Measurements from ENCODE around the gene SENP1.
"Not testable (repeated sequence)": the region's sequence is repeated elsewhere in the genome, so short reads cannot be mapped to it uniquely, and the experiment has no call there.

SENP1 gene

GRCh38 chr12:48105867-48106680, at the start of gene SENP1:
SENP1 (minus strand) TSS chr12:48106079; CDS start chr12:48101472, 4,607 bp downstream.
- DNase-seq (ENCODE audit: low spot score) = peak; percentile 93

DNA sequence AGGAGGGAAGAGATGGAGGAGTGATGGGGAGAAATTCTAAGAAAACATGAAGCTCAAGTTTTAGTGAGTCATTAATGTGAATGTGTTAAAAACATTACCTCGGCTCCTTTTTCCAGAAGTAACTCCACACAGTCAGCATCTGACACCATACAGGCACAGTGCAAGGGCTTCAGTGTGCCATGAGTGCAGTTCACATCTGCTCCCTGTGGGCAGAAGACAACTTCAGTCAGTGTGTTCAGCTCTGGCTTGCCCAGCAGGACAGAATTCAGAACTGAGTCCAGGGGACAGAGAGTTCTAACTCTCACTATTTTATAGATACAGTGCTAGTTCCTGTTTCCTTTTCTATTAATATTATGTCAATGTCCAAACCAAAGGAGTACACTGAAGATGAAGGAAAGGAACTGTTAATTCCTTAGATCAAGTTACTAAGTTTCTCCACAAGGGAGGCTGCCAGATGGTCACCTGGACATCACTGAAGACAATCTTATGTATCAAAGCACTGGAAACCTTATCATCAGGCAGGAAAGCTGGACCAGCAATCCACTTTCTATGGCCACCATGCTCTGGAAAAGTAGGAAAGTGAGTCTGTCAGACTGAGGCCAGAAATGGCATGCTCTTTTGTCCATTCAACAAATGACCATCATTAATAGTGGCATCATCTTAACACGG, 45.4 kb upstream of the SENP1 start:
- no peak for DNase-seq (ENCODE audit: low spot score)

GRCh38 chr12:48145981-48146380, 40.1 kb upstream of the SENP1 start:
- DNase-seq (ENCODE audit: low spot score) = no peak

DNA sequence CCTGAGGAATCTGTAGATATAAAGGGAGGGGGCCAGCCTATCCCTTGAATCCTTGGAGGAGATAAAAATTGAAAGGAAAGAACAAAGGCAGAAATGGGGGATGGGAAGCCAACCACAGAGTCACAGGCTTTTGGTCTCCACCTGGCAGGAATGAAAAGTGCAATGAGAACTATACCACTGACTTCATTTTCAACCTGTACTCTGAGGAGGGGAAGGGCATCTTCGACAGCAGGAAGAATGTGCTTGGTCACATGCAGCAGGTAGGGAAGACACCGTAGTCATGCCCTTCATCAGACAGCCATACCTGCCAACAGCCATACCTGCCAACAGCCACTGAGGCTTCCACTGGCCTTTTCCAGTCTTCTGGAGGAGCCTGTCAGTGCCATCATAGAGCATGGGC, 38.0 kb upstream of the SENP1 start:
- DNase-seq (ENCODE audit: low spot score) = no peak

- no peak for DNase-seq (ENCODE audit: low spot score)
Measured at GRCh38 chr12:48142818-48143674, 37.2 kb upstream of the SENP1 start.

- DNase-seq (ENCODE audit: low spot score) = no peak
Measured at GRCh38 chr12:48135027-48135426, 29.1 kb upstream of the SENP1 start.

DNA sequence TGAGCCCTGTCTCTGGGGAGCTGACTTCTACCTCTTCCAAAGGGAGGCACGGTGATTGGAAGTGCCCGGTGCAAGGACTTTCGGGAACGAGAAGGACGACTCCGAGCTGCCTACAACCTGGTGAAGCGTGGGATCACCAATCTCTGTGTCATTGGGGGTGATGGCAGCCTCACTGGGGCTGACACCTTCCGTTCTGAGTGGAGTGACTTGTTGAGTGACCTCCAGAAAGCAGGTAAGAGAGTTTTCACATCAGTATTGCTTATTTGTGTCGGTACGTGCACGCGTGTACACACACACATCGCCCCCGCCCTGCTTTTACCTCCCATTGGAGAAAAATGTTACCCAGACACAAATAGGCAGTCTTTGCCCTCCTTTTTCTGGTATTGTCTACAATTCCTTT, 26.9 kb upstream of the SENP1 start:
- no peak for DNase-seq (ENCODE audit: low spot score)

- no peak for DNase-seq (ENCODE audit: low spot score)
Measured at GRCh38 chr12:48131517-48131916, 25.6 kb upstream of the SENP1 start.

DNA sequence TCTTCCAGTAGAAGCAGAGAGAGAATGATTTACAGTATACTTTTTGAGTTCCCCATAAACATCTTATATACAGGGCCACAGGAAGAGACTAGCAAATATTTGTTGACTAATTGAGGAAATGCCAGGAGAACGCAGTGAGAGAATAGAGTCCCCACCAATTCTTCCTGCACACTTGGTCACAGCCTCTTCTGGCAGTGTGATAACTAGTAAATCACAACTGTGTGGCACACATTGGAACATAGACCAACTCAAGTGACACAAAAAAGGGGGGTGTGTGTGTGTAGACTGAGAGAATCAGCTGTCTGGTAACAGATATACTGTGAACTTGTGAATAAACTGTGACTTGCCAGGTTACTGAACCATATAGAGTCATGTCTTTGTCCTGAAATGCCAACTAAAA, 23.5 kb upstream of the SENP1 start:
- no peak for DNase-seq (ENCODE audit: low spot score)

DNA sequence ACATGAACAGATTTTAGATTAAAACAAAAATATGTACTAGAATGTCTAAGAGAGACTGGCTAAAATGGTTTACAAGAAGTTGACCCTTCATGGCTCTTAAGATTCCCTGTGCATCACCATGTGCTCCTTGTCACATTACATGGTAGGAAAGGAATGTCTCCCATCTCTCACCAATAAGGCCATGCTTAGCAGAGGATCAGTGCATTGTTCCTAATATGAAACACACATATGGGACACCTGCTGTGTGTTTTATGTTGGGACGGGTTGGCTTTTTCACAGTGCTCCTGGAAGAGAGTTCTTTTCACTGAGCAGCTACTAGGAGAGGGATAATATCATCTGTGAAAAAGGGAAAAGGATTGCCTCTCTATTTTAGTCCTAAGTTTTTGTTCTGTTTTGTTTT, 22.9 kb upstream of the SENP1 start:
- no peak for DNase-seq (ENCODE audit: low spot score)

DNA sequence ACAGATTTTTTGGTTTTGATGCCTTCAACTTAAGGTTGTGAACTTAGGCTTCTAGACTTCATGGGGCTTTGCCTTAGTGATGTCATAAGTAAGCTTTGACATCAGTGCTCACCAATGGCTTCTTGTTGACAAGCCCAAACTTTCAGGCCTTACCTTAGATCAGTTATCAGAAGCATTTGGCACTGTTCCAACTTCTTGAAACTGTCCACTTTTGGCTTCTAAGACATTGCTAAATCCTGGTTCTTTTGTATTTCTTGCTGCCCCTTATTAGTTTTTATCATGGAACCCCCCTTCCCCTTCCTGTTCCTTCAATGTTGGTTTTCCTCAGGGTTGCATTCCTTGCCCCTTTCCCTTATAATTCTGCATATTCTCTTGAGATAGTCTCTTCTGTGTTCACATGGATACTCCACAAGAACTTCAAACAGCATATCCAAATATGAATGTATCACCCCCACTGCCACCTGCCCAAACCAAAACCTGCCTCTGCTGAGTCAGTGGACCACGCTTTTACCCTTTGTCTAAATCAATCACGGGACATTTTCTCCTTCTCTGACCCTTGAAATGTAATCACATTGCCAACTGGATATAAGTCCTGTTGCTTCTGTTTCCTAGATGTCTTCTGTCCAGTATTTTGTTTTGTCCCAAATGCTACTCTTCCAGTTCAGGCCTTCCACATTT, 21.2 kb upstream of the SENP1 start:
- no peak for DNase-seq (ENCODE audit: low spot score)

DNA sequence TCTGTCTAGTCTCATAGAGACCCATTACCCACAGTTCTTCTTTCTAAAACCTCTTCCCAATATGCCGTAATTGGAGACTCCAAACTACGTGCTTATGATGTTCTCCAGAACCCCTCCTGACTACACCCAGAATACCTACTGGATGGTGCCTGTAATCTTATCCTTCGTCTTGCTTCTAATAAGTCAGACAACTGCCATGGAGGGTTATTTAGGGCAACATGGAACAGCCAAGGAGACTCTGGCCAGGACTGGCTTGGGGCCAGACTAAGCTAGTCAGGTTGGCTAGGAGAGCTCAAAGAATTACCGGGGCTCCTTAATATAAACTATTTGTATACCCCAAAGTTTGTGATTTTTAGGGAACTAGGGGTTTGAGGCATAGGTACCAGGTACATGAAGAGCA, 20.1 kb upstream of the SENP1 start:
- no peak for DNase-seq (ENCODE audit: low spot score)

DNA sequence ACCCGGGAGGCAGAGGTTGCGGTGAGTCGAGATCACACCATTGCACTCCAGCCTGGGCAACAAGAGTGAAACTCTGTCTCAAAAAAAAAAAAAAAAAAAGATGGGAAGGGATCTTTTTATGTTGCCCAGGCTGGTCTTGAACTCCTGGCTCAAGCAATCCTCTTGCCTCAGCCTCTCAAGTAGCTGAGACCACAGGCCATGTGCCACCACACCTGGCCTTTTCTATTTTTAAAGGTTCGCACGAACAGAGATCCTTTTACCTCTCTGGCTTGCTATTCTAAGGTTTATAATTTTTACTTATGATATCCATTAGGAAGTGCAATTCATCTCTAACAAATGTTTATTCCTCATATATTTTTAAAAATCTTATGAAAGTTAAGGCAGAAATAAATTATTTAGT, 19.7 kb upstream of the SENP1 start:
- not testable (repeated sequence) for DNase-seq (ENCODE audit: low spot score)

DNA sequence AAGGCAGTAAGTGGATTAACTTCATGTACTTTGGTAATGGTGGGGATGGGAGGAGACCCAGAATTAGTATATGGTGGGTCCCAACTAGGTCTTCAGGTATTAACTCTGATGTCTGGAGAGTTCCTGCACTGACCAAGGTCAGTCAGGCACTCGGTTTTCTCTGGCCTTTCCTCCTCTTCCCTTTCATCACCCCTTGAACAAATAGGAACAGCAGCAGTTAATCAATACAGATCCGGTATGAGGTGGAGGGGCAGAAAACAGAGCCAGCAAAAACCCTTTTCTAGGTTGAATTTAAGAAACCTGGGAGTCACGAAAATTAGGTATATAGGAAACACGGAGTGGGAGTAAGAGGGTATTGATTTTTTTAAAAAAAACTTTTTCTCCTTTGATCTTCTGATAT, 17.3 kb upstream of the SENP1 start:
- no peak for DNase-seq (ENCODE audit: low spot score)

DNA sequence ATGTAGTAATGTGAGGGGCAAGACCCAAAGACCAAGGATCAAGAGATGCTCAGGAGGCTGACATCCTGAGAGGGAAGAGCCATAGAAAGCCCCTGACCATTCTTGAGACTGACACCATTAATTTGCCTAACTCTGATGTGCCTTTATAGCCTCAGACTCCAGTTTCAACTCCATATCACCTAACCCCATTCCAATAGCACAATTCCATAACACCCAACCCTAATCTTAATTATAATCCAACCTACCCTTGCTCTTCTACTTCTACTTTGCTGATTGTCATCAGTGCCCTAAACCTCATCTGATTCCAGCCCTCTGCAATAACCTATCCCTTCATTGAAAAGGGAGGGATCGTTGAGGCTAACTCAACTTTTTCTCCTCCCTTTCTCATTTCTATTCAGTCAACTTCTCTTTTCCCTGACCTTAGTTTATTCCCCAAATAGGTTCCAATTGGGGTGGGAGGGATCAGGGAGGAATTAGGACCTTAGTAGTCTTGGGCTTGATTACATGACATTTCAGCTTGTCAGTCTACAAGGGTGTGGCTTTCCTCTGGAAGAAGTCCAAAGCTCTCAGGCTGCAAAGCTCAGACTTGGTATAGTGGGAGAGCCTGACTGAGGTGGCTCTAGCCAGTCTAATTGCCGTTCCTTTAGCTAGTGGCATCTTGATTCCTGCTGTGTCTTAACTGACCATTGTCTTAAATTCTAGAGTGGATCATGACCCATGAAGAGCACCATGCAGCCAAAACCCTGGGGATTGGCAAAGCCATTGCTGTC, 16.4 kb upstream of the SENP1 start:
- no peak for DNase-seq (ENCODE audit: low spot score)

DNA sequence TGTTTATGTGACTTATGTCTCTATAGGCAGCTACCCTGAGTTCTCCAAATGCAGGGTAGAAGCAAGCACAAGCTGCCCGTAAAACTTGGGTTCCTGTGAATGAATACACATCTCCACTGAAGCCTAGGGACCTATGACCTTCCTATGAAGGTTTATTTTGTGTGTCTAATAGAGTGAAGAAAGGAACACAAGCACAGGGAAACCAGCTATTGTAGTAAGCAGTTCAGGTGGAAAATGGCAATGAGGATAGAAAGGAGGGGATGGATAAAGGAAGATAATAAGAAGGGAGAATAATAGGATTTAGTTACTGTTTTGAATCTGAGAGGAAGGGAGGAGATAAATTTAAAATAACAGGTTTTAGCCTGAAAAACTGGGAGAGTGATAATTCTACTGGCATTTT, 15.6 kb upstream of the SENP1 start:
- DNase-seq (ENCODE audit: low spot score) = no peak

- no peak for DNase-seq (ENCODE audit: low spot score)
Measured at GRCh38 chr12:48119834-48120195, 13.9 kb upstream of the SENP1 start.

DNA sequence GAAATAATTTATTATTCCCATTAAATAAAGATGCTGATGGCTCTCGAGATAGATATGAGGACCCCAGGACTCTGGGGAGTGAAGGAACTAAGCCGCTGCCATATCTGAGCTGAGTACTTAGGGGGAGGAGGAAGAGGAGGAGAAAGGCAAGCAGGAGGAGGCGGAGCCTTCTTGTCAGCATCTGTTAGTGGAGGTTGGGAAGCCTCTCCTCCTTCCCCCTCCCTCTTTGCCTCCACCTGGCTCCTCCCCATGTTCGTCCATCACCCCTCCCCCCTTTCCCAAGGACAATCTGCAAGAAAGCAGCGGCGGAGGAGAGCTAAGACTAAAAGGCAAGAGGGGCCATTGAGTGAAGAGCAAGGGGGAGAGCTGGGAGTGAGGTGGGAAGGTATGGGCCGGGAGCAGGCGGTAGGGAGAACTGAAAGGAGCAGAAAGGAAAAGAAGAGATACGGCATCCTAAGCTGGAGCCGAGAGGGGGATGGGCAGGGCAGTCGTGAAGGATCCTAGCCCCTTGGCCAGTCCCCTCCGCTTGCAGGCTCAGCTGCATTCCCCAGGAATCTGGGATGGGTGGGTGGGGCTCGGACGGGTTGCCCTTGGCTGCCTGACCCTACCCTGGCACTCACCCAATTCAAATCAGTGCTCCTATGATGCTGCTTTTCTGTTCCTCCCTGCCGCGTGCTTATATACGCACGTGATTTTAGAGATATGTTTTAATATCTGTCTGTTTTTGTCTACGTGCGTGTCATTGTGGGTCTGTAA, 13.4 kb upstream of the SENP1 start, which contains the start of gene PFKM:
Gene PFKM (plus strand): TSS at position 287 of the 756 bp plus-strand sequence. CDS start 3,411 bp downstream, outside the sequence.
- DNase-seq (ENCODE audit: low spot score) = peak; percentile 96

DNA sequence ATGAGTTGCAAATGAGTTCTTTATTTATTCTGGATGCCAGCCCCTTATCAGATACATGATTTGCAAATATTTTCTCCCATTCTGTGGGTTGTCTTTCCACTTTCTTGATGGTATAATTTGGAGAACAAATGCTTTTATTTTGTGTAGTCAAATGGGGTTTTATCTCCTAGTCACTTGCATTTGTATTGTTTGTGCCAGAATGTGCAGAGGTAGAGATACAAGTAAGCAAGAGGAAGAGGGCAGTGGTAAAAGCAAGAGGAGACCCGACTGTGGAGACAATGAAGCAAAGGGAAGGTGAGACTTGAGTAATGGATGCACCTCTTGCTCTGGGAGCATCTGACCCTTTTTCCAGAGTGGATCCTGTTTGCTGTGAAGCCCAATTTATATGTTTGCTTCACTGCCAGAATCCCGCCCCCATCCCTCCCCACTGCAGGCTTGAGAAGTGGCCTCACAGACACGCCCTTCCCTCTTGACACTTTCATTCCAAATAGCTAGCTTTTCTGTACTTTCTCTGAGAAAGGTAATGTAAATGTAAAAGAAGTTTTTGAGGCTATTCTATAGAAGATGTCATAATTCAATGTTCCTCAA, 12.5 kb upstream of the SENP1 start:
- no peak for DNase-seq (ENCODE audit: low spot score)

GRCh38 chr12:48115957-48116356, 10.1 kb upstream of the SENP1 start:
- no peak for DNase-seq (ENCODE audit: low spot score)
